HG02571 (cell line): Measurements from ENCODE around the gene COL7A1.
"Not testable (repeated sequence)": the region's sequence is repeated elsewhere in the genome, so short reads cannot be mapped to it uniquely, and the experiment has no call there.

Experiments used
- ATAC-seq: cut with Tn5 transposase; IDR thresholded peaks from one replicate; pipeline ENCODE4 v1.9.1; 2021; ENCODE audit warnings: mild to moderate bottlenecking, moderate library complexity; ENCODE audit not compliant: unreplicated experiment

The COL7A1 gene

DNA sequence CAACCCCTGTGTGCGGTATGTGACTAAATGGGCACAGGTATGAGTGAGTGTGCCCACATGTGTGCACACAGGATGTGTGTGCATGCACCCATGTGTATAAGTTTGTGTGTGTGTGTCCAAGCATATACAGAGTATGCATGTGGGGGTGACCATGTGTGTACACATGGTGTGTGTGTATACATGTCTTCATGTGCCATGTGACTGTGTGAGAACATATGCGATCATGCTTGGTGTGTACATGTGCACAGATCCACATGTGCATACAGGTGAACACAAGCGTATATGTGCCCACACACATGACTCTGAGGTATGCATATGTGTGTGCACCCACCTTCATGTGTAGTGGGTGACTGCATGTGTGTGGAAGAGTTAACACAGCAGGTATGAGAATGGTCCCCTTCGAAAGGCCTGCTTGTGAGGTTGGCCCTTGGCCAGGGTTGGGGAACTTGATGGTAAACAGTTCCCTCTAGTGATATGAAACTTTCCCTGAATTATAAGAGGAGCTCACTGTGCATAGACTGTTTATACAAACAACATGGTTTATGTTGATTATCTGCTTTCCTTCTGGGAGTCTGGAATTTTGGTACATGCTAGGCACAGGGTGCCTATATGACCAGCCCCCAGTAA, 48.8 kb downstream of the COL7A1 start:
- ATAC-seq, result no peak

DNA sequence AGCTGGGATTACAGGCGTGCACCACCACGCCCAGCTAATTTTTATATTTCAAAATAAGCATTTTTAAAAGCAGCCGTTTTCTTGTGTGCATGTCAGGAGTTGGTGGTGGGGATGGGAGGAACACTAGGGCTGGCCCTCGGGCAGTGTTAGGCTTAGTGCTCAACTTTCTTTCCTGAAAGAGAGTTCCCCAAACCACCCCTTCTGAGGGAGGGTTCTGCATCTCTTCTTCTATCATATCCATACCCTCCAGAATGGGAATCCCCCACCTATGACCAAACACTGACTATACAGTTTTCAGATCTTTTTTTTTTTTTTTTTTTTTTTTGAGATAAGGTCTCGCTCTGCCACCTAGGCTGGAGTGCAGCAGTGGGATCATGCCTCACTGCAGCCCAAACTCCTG, 51.0 kb downstream of the COL7A1 start:
- no peak for ATAC-seq

DNA sequence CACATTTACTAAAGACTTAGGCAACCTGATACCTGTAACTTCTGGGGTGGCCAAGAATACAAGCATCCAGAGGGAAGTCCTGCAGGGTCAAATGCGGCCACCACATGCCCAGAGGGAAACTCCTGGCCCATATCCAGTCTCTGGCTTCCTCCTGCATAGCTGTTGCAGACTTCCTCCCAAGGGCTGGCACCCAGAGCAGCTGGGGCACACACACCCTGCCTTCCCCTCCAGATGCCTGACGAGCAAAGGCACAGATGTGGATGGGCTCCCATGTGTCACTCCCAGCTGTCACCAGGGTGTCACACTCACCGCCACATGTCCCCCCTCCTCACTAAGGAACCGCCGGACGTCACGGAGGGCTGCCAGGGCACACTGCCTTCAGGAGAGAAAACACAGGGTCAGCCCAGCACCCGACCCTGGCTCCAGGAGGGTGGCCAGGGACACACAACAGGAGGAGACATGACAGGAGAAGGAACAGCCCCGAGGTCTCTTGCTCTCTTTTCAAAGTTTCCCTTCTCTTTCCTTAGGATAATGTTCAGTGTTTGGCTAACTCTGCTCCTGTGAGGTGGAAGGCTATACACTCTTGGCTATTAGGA, 51.8 kb downstream of the COL7A1 start:
- ATAC-seq, result no peak

DNA sequence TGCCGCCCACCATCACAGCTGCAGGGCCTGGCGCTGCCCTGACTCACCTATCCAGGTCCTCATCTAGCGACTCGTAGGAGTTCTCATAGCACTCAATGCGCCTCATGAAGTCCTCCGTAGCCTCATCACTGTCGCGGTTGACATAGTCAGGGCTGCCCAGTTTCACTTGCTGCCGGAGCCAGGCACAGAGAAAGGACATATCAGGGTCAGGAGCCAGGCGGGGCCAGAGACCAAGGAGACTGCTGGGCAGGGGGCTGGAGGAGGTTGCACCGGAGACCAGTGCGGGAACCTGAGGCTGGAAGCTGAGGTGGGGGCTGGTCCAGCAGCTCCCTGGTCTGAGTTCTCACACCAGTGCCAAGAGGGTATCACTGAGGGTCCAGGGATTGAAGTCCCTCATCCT, 56.7 kb downstream of the COL7A1 start:
- no peak for ATAC-seq

DNA sequence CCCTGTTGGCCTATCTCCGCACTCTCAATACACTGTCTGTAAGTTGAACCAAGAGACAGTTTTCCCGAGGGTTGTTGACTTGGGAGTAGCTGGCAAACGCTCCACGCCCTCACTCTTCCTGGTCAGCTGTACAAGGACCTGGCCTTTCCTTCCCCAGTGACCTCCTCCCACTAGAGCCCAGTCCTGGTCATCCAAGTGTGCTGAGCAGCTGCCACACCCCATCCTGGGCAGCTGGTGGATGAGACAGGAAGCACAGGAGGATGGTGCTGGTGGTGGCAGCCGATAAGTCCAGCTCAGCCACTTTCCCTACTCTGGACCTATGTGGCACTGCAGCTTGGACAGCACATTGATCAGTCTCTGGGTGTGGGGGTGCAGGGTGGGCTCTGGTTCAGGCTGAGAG, 58.3 kb downstream of the COL7A1 start:
- ATAC-seq, result no peak

DNA sequence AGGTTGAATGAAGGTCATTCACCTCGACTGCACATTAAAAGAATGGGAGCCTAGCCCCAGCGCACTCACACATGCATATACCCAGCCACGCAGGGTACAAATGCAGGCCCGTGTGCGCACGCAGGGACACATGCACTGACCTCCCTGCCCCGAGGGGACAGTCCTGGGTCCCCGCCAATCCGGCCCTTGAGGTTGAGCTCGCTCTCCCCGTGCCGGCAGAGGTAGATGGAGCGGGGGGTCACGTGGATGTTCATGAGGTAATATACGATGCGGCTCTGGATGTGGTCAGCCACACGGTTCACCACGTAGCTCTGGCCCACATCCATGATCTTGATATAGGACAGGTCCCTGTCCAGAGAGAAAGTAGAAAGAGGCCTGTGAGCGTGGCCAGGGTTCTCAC, 59.0 kb downstream of the COL7A1 start:
- ATAC-seq, result no peak

DNA sequence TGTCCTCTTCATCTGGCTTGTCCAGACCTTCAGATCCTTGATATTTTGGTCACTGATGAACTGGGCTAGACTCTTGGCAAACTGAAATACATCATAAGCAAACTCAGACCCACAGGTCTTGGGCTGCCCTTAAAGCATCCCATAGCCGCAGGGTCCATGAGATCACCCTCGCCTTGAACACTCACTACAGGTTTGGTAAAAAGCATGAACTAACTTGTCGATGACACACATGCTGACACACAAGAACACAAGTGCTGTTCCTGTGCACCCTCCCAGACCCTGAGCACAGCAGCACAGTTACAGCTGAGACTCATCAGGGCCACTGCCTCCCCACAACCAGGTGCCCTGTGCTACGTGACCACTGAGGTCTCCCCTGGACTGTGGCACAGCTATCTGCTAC, 59.6 kb downstream of the COL7A1 start:
- ATAC-seq, result no peak

DNA sequence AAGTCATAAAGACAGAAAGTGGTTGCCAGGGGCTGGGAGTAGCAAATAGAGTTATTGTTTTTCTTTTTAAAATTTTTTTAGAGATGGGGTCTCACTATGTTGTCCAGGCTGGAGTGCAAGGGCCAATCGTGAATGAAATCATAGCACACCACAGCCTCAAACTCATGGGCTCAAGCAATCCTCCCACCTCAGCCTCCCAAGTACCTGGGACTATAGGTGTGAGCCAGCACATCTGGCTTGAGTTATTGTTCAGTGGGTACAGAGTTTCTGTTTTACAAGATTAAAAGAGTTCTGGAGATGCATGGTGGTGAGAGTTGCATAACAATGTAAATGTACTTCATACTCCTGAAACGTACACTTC, 62.2 kb downstream of the COL7A1 start:
- ATAC-seq, result no peak

DNA sequence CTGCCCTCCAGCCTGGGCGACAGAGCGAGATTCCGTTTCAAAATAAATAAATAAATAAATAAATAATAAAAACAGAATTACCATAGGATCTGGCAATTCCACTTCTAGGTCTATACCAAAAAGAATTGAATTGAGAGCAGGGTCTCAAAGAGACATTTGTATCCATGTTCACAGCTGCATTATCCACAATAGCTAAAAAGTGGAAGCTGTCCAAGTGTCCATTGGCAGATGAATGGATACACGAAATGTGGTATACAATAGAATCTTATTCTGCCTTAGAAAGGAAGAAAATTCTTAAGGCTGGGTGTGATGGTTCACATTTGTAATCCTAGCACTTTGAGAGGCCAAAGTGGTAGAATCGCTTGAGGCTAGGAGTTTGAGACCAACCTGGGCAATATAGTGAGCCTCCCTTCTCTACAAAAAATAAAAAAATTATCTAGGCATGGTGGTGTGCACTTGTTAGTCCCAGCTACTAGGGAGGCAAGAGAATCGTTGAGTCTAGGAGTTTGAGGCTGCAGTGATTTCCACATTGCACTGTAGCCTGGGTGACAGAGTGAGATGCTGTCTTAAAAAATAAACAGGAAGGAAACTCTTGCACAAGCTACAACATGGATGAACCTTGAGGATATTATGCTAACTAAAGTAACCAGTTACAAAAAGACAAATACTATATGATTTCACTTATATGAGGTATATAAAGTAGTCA, 62.7 kb downstream of the COL7A1 start:
- ATAC-seq, result no peak

DNA sequence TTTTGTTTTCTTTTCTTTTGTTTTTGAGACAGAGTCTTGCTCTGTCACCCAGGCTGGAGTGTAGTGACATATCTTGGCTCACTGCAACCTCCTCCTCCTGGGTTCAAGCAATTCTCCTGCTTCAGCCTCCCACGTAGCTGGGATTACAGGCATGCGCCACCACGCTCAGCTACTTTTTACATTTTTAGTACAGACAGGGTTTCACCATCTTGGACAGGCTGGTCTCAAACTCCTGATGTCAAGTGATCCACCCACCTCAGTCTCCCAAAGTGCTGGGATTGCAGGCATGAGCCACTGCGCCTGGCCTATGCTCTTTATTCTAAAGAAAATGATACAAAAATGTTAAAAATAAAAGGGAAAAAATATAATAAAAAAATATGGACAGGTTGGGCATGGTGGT, 64.4 kb downstream of the COL7A1 start:
- not testable (repeated sequence) for ATAC-seq

DNA sequence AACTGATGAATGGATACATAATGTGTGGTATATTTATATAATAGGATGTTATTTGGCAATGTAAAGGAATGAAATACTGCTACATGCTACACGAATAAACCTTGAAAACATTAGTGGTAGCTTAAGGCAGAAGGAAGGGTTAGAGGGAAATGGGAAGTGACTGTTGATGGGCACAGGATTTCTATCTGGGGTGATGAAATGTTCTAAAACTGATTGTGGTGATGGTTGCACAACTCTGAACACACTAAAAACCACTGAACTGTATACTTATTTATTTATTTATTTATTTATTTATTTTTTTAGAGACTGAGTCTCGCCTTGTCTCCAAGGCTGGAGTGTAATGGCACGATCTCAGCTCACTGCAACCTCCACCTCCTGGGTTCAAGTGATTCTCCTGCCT, 66.4 kb downstream of the COL7A1 start:
- no peak for ATAC-seq

DNA sequence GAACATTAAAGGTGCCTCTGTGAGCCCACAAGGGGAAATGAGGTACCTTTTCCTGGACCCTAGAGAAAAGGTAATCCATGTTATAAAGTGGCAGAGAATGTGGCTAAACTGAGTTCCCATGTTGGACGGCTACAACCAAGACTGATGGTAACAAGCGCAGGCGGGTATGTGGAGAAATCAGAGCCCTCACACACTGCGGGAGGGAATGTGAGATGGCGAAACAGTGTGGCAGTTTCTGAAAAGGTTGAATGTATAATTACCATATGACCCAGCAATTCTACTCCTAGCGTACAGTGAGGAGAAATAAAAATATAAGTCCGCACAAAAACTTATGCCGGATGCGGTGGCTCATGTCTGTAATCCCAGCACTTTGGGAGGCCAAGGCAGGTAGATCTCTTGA, 67.1 kb downstream of the COL7A1 start:
- ATAC-seq, result no peak

DNA sequence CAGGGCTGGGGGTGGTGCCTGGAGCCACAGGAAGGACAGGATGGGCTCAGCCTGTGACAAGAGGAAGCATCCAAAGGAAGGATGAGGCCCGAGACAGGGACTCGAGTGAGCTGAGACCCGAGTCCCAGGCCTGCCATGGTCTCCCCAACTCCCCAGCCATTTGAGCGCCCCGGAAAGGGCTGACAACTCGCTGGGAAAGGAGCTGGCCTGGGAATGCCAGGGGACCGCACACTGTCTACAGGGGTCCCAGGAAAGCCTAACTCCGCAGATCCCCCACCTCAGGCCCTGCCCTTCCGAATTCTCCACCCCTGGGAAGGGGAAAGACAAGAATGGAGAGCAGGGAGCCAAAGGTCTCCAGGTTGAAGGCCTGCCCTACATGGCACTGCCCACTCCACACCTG, 70.2 kb downstream of the COL7A1 start:
- no peak for ATAC-seq

DNA sequence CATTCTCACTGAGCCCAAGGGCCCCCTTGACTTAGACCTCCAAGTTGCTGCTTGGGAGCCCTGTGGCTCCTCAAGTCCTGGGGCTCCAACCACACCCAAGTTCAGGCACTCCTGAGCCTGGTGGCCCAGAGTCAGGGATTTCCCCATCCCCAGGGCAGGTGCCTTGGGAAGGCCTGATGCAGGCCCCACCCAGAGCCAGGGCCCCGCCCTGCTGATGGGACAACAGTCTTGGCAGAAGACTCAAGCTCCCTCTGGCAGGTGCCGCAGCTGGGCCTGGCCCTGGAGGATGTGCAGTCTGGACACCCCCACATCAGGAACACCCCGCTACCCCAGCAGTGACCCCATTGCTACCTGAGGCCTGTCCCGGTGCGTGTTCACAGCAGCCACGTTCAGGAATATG, 73.5 kb downstream of the COL7A1 start:
- ATAC-seq, result no peak

DNA sequence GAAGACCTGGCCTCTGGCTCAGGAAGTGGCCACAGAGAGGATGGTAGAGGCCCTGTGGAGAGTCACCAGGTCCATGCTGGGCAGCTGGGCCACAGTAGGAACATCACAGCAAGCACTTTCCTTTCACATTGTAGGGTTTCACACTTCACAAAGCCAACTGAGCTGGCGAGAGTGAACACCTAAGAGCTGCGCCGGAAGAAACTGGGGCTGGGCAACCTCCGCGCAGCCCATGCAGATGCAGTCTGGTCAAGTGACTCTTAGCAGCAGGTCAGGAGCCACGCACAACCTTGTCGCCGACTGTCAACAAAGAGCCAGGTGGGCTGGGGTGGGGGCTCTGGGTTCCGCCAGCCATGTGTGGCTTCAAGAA, 75.9 kb downstream of the COL7A1 start:
- ATAC-seq, result no peak

DNA sequence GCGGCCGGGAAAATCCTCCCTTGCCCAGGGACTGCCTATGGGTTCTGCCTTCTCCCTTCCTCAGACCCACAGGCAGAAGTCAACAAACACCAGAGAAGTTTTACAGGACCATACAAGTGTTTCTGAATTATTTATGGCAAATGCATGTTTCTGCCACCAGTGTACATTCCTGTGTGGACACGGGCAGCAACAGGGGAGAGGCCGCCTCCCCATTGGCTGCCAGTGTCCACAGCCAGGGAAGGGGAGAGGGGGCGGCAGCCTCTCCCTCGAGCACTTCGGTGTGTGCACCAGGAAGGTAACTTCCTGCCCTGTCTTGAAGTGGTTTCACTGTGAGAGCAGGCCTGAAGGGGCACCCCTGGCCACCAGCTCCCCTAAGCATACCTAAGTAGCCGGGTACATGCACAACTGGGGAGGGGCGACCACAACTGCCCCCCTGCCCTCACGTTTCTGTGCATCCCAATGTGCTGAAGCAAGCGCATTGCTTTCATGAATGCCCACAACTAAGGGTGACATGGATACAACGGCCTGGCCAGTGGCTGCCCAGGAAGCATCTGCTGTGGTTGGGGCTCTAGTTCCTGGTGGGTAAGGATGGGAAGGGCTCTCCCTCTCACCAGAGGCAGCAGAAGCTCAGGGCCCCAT, 76.4 kb downstream of the COL7A1 start:
- ATAC-seq, result no peak

DNA sequence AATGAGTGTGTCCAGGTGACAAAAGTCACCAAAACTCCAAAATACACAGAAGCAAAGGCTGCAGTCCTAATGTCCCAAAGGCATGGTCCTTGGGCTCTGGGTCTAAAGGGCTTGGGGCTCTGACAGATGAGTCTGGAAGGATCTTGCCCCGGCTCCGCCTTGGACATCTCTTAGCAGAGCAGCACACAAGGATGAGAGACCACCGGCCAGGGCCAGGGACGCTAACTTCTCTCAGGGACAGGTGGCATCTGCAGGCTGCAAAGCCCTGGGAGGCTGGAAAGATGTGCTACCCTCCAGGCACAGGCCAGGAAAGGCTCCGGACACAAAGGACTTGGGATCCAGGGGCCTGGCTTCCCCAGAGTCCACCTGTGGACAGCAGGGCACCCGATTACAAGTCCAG, 77.1 kb downstream of the COL7A1 start:
- ATAC-seq, result no peak

DNA sequence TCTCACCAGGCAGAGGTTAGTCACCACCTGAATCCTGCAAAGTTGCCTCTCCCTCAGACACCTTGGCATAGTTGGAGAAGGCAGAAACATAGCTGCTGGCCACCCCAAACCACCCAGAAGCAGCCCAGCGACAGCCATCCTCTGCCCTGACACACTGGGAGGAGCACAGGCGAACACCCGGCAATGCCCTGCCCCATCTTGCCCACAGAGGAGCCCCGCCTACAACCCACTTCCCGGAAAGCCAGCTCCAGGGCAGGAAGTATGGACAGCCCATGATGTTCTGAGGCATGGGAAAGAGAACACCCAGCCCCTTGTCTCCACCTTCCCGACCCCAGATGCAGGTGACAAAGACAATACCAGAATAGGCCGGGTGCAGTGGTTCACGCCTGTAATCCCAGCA, 78.6 kb downstream of the COL7A1 start:
- no peak for ATAC-seq

DNA sequence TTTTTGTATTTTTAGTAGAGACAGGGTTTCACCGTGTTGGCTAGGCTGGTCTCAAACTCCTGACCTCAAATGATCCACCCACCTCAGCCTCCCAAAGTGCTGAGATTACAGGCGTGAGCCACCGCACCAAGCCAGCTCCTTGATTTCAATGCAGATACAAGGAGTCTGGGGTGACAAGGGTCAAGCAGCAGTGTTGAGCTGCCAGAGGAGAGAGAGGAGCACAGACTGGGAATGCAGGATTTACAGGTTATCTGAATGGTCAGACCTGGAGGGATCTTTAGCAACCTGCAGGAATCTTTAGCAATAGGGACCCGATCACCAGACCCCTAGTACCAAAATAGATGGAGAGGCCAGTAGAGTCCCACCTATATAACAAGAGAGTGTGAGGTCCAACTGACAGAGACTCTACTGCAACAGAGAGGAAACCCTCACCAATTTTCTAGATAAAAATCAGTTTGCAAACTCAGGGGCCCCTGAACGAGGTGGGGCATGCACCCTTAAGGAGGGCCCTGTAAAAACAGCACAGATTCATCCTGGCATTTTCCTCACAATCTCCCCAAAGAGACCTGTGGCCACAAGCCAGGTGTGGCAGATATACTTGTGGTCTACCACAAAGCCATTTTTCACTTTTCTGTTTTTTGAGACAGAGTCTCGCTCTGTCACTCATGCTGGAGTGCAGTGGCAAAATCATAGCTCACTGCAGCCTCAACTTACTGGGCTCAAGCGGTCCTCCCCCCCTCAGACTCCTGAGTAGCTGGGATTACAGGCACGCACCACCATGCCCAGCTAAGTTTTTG, 80.5 kb downstream of the COL7A1 start:
- ATAC-seq, result no peak
